ENCODE results near the gene GLDC. TPM values are rescaled to one million over a fixed set of nuclear protein-coding genes. Genes with fewer than 3 reads are reported as not detected.

The GLDC gene
- total RNA-seq, 2 experiments from 2014 or later = not detected

- Histone ChIP-seq H3K9me3 (ENCODE audit: low read length) (no peaks in the 10 kb centered on the region), H3K4me1 (ENCODE audit: insufficient read depth, low read length, poor library complexity, severe bottlenecking) (no peaks in the 10 kb centered on the region), H4K20me1 (ENCODE audit: insufficient read depth, low read length) (no peaks in the 10 kb centered on the region), H3K4me3 (ENCODE audit: low read depth, low read length, poor library complexity, severe bottlenecking) (no peak overlapping the region), H3K9me2 (ENCODE audit: insufficient read depth, low read length) (no peaks in the 10 kb centered on the region), H3K79me2 (ENCODE audit: insufficient read depth, low read depth, low read length) (no peaks in the 10 kb centered on the region), H3K4me2 (ENCODE audit: low read length) (no peak overlapping the region), H3K27ac (ENCODE audit: low read depth, low read length, poor library complexity, severe bottlenecking) (no peak overlapping the region), H2AFZ (ENCODE audit: low read length) (no peak overlapping the region), H3K36me3 (ENCODE audit: insufficient read depth, low read length) (no peaks in the 10 kb centered on the region)
- ChIA-PET POLR2A (interaction anchor here (0.6 kb wide), 1 partner anchor 355 kb away, joined by 3 read pairs; no protein-coding TSS in a partner anchor), CTCF (ENCODE audit: unreplicated experiment) (no interaction called here)
- intact Hi-C loops (cut with micrococcal nuclease; ENCODE audit: unreplicated experiment) = no loop called here
- no TSS peak for BruUV-seq (replicated peaks)
- no peak for TF ChIP-seq EZH2phosphoT487 (IDR thresholded peaks at IDR 0.05; ENCODE audit: borderline replicate concordance, low read depth, low read length)
- TF ChIP-seq CTCF (conservative IDR thresholded peaks at IDR 0.05; ENCODE audit: low read length) = no peak
- peak; percentile 26 for DNase-seq (ENCODE audit: low spot score)
These were observed 40.3 kb downstream of the GLDC start for GRCh38 chr9:6605202-6605601.

- no peak for DNase-seq (ENCODE audit: low spot score)
- POLR2A ChIA-PET = interaction anchor here (0.7 kb wide), 1 partner anchor 43 kb away, joined by 3 read pairs; no protein-coding TSS in a partner anchor
- H3K9me3 ChIP-seq (ENCODE audit: low read length) = no peaks in the 10 kb centered on the region
- H3K9me2 ChIP-seq (ENCODE audit: insufficient read depth, low read length) = no peaks in the 10 kb centered on the region
- no peaks in the 10 kb centered on the region for H3K36me3 ChIP-seq (ENCODE audit: insufficient read depth, low read length)
- CTCF ChIA-PET (ENCODE audit: unreplicated experiment) = no interaction called here
- no peaks in the 10 kb centered on the region for H3K79me2 ChIP-seq (ENCODE audit: insufficient read depth, low read depth, low read length)
- H3K27ac ChIP-seq (ENCODE audit: low read depth, low read length, poor library complexity, severe bottlenecking) = no peak overlapping the region
- H4K20me1 ChIP-seq (ENCODE audit: insufficient read depth, low read length) = no peaks in the 10 kb centered on the region
- BruUV-seq (replicated peaks) = no TSS peak
- intact Hi-C loops (cut with micrococcal nuclease; ENCODE audit: unreplicated experiment) = no loop called here
- H2AFZ ChIP-seq (ENCODE audit: low read length) = no peak overlapping the region
- H3K4me1 ChIP-seq (ENCODE audit: insufficient read depth, low read length, poor library complexity, severe bottlenecking) = no peaks in the 10 kb centered on the region
- TF ChIP-seq CTCF (conservative IDR thresholded peaks at IDR 0.05; ENCODE audit: low read length) (no peak), EZH2phosphoT487 (IDR thresholded peaks at IDR 0.05; ENCODE audit: borderline replicate concordance, low read depth, low read length) (no peak)
- H3K4me2 ChIP-seq (ENCODE audit: low read length) = no peak overlapping the region
- no peak overlapping the region for H3K4me3 ChIP-seq (ENCODE audit: low read depth, low read length, poor library complexity, severe bottlenecking)
These were observed 45.1 kb downstream of the GLDC start for GRCh38 chr9:6600426-6600825.

- H3K9me3 ChIP-seq (ENCODE audit: low read length) = no peaks in the 10 kb centered on the region
- no peak overlapping the region for H3K4me2 ChIP-seq (ENCODE audit: low read length)
- ChIA-PET CTCF (ENCODE audit: unreplicated experiment) (no interaction called here), POLR2A (interaction anchor here (0.7 to 1.4 kb wide), 2 partner anchors 13 to 43 kb away, joined by 3 to 6 read pairs; no protein-coding TSS in a partner anchor)
- H3K4me1 ChIP-seq (ENCODE audit: insufficient read depth, low read length, poor library complexity, severe bottlenecking) = no peaks in the 10 kb centered on the region
- H3K27ac ChIP-seq (ENCODE audit: low read depth, low read length, poor library complexity, severe bottlenecking) = no peak overlapping the region
- intact Hi-C loops (cut with micrococcal nuclease; ENCODE audit: unreplicated experiment) = no loop called here
- TF ChIP-seq EZH2phosphoT487 (IDR thresholded peaks at IDR 0.05; ENCODE audit: borderline replicate concordance, low read depth, low read length) (no peak), CTCF (conservative IDR thresholded peaks at IDR 0.05; ENCODE audit: low read length) (no peak)
- BruUV-seq (replicated peaks) = no TSS peak
- DNase-seq (ENCODE audit: low spot score) = no peak
- no peaks in the 10 kb centered on the region for H3K9me2 ChIP-seq (ENCODE audit: insufficient read depth, low read length)
- H4K20me1 ChIP-seq (ENCODE audit: insufficient read depth, low read length) = no peaks in the 10 kb centered on the region
- H3K4me3 ChIP-seq (ENCODE audit: low read depth, low read length, poor library complexity, severe bottlenecking) = no peak overlapping the region
- H3K79me2 ChIP-seq (ENCODE audit: insufficient read depth, low read depth, low read length) = no peaks in the 10 kb centered on the region
- H2AFZ ChIP-seq (ENCODE audit: low read length) = no peak overlapping the region
- H3K36me3 ChIP-seq (ENCODE audit: insufficient read depth, low read length) = no peaks in the 10 kb centered on the region
These were observed 45.5 kb downstream of the GLDC start for GRCh38 chr9:6600006-6600405.

All from OCI-LY7 (cell line).